Esophagus mucosa (tissue), 1 donor: ENCODE data around the gene UGT1A3. TPM values are rescaled to one million over a fixed set of nuclear protein-coding genes. Genes with fewer than 3 reads are reported as not detected.
A peak's percentile ranks its signal among the peaks of the same experiment; 100 is the strongest.

ENCODE experiments used
- ATAC-seq: fragments of 200-7000 bp; cut with Tn5 transposase; one replicate; pipeline ENCODE4 v1.9.1; 2020
- total RNA-seq: library from RNA; stranded (reverse); gene quantifications from one replicate; pipeline ENCODE4 v1.2.4, GENCODE V29; 2023
- donor health status: DM: yes; HTN: yes; CAD: no.

Gene UGT1A3
- total RNA-seq, 1 donor from 2014 or later: 0.28 TPM

GRCh38 chr2:233760043-233760442 is 31.2 kb downstream of the UGT1A3 start, which contains the start of gene UGT1A1:
Gene UGT1A1, plus strand, starts transcription at chr2:233760270. Its CDS starts 18 bp downstream, at chr2:233760288.
- no peak for ATAC-seq

GRCh38 chr2:233761040-233761769 is 32.4 kb downstream of the UGT1A3 start:
- ATAC-seq: peak; percentile 60

DNA sequence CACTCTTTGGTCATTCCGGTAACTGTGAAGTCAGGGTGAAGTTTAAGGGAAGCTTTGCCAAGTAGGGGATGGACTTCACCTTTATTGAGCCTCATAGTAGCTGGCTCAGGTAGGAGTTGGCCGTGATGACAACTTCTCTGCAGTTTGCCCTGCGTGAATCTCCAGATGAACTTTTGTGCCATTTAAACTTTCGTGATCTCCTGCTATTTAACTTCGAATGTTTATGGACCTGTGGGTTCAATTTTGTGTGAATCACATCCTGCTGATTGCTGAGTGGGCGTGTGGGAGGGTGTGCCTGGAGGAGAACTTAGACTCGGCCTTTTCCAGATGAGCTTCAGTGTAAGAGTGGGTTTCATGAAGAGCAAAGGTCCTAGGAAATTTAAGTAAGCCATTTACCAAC is 35.4 kb downstream of the UGT1A3 start:
- ATAC-seq: no peak

DNA sequence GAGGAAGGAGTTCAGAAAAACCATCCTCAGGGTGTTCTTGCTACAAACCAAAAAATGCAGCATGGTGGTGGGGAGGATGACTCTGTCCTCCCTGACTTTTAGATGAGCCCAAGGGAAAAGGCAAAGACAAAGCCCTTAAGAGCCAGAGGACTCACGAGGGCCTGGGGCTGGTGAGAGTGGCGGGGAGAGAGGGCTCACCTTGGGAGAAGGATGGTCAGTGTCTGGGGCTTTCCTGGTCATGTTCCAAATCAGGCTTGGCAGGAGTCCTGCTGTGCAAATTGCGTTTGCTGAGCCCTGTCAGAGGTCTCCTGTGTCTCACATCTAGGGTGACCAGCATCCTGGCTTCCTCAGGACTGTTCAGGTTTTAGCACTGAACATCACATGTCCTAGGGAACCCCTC is 35.9 kb downstream of the UGT1A3 start:
- ATAC-seq: no peak

GRCh38 chr2:233766416-233766815 is 37.6 kb downstream of the UGT1A3 start:
- no peak for ATAC-seq

GRCh38 chr2:233768076-233768475 is 39.2 kb downstream of the UGT1A3 start:
- no peak for ATAC-seq

DNA sequence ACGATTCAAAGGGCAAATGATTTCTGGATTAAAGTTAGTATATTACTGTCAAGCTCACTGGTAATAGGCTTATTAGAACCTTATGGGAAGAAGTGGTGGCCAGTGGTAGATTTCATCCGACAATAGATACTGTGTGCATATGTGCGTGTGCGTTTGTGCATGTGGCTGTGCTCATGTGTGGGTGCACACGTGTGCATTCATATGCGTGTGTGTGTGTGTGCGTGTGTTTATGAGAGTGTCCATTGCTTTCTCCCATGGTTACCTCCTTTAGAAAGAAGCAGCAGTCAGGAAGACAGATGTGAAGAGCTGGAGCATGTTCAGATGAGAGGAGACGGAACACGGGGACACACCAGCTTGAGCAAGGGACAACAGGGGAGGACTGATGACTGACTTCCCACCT is 40.4 kb downstream of the UGT1A3 start:
- ATAC-seq: no peak

DNA sequence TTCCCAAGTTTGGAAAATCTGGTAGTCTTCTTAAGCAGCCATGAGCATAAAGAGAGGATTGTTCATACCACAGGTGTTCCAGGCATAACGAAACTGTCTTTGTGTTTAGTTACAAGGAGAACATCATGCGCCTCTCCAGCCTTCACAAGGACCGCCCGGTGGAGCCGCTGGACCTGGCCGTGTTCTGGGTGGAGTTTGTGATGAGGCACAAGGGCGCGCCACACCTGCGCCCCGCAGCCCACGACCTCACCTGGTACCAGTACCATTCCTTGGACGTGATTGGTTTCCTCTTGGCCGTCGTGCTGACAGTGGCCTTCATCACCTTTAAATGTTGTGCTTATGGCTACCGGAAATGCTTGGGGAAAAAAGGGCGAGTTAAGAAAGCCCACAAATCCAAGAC is 43.3 kb downstream of the UGT1A3 start:
- no peak for ATAC-seq

DNA sequence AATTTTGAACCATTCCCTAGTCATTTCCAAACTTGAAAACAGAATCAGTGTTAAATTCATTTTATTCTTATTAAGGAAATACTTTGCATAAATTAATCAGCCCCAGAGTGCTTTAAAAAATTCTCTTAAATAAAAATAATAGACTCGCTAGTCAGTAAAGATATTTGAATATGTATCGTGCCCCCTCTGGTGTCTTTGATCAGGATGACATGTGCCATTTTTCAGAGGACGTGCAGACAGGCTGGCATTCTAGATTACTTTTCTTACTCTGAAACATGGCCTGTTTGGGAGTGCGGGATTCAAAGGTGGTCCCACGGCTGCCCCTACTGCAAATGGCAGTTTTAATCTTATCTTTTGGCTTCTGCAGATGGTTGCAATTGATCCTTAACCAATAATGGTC is 43.7 kb downstream of the UGT1A3 start:
- ATAC-seq: no peak

GRCh38 chr2:233773854-233774253 is 45.0 kb downstream of the UGT1A3 start:
- no peak for ATAC-seq

GRCh38 chr2:233775414-233775813 is 46.6 kb downstream of the UGT1A3 start:
- ATAC-seq: no peak

- no peak for ATAC-seq
Measured at GRCh38 chr2:233778030-233778429, 49.2 kb downstream of the UGT1A3 start, which contains the start of gene MROH2A. Gene MROH2A, plus strand, starts transcription at chr2:233778330. Its CDS starts 1,029 bp downstream, at chr2:233779359.

- ATAC-seq: no peak
Measured at GRCh38 chr2:233779722-233780121, 50.9 kb downstream of the UGT1A3 start.

DNA sequence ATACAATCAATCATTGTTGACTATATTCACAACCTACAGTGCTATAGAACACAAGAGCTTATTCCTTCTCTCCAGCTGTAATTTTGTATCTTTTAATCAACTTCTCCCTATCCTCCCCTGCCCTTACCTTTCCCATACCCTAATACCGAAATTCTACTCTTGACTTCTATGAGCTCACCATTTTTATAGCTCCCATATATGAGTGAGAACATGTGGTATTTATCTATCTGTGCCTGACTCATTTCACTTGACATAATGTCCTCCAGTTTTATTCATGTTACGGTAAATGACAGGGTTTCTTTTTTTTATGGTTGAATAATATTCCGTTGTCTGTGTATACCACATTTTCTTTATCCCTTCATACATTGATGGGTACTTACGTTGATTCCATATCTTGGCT is 51.9 kb downstream of the UGT1A3 start:
- no peak for ATAC-seq

GRCh38 chr2:233789554-233789953 is 60.7 kb downstream of the UGT1A3 start:
- ATAC-seq: no peak

GRCh38 chr2:233791151-233791882 is 62.5 kb downstream of the UGT1A3 start:
- no peak for ATAC-seq

DNA sequence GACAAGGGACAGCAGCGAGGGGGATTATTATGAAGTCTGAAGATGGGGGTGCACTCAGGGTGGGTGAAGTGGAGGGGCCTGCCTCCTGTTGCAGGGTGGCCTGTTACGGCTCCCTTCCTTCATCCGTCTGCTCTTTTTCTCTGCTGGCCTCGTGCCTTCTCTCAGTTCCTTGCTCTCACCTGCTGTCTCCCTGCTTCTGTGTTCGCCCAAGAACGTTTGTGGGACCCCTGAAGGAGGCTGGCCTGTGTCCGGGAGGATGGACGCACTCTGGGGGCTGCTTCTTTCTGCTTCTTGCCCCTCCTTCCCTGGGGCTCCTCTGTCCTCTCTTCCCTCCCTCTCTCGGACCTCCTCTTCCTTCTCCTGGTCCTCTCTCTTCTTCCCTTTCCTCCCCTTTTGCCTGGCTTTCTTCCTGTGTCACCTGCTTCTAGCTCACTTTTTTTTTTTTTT is 63.1 kb downstream of the UGT1A3 start:
- no peak for ATAC-seq

GRCh38 chr2:233792720-233793119 is 63.9 kb downstream of the UGT1A3 start:
- no peak for ATAC-seq

GRCh38 chr2:233793465-233794127 is 64.8 kb downstream of the UGT1A3 start:
- ATAC-seq: no peak

GRCh38 chr2:233794128-233794658 is 65.4 kb downstream of the UGT1A3 start:
- no peak for ATAC-seq

DNA sequence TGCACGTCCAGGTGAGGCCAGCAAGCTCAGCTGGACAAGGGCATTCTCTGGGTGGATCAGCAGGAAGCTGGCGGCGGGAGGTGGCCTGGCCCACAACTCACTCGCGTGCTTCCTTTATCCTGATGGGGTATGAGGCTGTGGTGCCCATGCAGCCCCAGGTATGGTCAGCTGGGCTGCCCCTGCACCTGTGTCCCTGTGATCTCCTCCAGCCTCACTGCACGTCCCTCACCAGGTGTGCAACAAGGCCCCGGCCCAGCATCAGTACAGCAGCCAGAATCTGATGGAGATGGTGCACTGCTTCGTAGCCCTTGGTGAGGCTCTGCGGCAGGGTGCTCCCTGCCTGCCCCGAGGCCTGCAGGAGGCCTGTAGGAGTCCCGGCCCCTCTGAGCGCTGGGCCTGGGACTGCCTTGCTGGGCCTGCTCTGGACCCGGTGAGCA is 66.9 kb downstream of the UGT1A3 start:
- no peak for ATAC-seq

GRCh38 chr2:233796254-233796653 is 67.4 kb downstream of the UGT1A3 start:
- ATAC-seq: no peak
